K562 treated with DMSO at 1 percent for 24 hours (cell line): ENCODE measurements around the gene KCNG2. TPM values are rescaled to one million over a fixed set of nuclear protein-coding genes. Genes with fewer than 3 reads are reported as not detected.

ENCODE experiments used
- total RNA-seq: library from RNA; unstranded; fragments of 300-600 nt; gene quantifications from 2 replicates; pipeline ENCODE4 v1.2.3, GENCODE V29; 2022; ENCODE audit warnings: low read depth; ENCODE audit not compliant: insufficient read depth

The KCNG2 gene, protein sequence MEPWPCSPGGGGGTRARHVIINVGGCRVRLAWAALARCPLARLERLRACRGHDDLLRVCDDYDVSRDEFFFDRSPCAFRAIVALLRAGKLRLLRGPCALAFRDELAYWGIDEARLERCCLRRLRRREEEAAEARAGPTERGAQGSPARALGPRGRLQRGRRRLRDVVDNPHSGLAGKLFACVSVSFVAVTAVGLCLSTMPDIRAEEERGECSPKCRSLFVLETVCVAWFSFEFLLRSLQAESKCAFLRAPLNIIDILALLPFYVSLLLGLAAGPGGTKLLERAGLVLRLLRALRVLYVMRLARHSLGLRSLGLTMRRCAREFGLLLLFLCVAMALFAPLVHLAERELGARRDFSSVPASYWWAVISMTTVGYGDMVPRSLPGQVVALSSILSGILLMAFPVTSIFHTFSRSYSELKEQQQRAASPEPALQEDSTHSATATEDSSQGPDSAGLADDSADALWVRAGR
- not detected in 2 replicates for total RNA-seq

DNA sequence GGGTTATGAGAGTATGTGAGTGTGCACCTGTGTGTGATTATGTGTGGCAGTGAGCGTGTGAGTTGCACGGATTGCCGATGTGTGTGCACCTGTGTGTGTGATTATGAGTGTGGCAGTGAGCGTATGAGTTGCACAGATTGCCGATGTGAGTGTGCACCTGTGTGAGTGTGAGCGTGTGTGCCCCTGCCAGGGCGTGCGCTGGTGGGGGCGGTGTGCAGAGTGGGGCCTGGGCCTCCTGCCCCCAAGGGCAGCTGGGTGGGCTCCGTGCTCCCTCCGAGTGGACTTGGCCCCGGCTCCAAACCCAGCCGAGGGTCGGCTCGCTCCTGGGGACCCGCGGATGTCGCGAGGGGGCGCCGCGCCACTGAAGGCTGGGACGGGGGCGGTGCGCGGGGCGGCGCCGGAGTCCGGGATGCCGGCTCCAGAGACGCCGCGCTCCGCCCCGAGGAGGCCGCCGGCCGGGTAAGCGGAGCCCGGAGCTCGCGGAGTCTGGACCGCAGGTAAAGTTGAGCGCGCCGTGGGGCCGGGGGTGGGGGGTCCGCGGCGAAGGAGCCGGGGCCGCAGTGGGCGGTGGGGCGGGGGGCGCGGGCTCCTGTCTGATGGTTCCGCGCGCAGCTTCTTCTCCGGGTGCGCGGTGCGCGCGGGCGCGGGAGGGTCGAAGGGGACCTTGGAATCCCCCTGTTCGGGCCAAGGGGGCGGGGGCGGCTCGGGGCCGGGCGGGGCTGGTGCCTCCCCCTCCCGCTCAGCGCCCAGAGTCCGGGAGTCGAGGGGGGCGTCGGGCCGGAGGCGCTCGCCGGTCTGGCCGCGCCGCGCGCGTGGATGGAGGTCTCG is at the start of gene KCNG2:
Gene KCNG2 (plus strand): TSS at position 421 of the 828 bp plus-strand sequence. CDS start 65,730 bp downstream, outside the sequence.

Other genes with a start within 250 kb of the KCNG2 start
- gene CTDP1, start 118.1 kb upstream of the KCNG2 start, total RNA-seq, result 12.8 and 14.6 TPM in 2 replicates
- gene SLC66A2, start 153.7 kb downstream of the KCNG2 start, total RNA-seq, result 27.0 and 28.1 TPM in 2 replicates
- 1.8 TPM in 1 of 2 replicates, not detected in the other for gene HSBP1L1, start 166.7 kb downstream of the KCNG2 start, total RNA-seq
- gene TXNL4A, start 190.6 kb downstream of the KCNG2 start, total RNA-seq, result 79.9 and 85.7 TPM in 2 replicates
- gene RBFA, start 236.5 kb downstream of the KCNG2 start, total RNA-seq, result 9.0 and 10.8 TPM in 2 replicates